ENCODE results near the gene CDK3.
"Not testable (repeated sequence)": the region's sequence is repeated elsewhere in the genome, so short reads cannot be mapped to it uniquely, and the experiment has no call there.

Gene CDK3

GRCh38 chr17:76044475-76045007 is 43.9 kb downstream of the CDK3 start:
- not testable (repeated sequence) for DNase-seq

- DNase-seq: no peak
Observed at GRCh38 chr17:76046064-76046463, 45.4 kb downstream of the CDK3 start.

- no peak for DNase-seq
Observed at GRCh38 chr17:76048025-76048605, 47.5 kb downstream of the CDK3 start.

GRCh38 chr17:76048711-76049110 is 48.1 kb downstream of the CDK3 start:
- DNase-seq: peak; percentile 35

- DNase-seq: no peak
Observed at GRCh38 chr17:76049239-76049638, 48.6 kb downstream of the CDK3 start.

GRCh38 chr17:76049836-76050537 is 49.3 kb downstream of the CDK3 start:
- DNase-seq: no peak

GRCh38 chr17:76050538-76051467 is 50.1 kb downstream of the CDK3 start:
- no peak for DNase-seq

- no peak for DNase-seq
Observed at GRCh38 chr17:76051561-76051960, 50.9 kb downstream of the CDK3 start.

- no peak for DNase-seq
Observed at GRCh38 chr17:76053246-76054111, 52.8 kb downstream of the CDK3 start.

GRCh38 chr17:76054112-76054476 is 53.4 kb downstream of the CDK3 start:
- no peak for DNase-seq
